Measurements from ENCODE around the gene SFMBT2.

SFMBT2 gene

DNA sequence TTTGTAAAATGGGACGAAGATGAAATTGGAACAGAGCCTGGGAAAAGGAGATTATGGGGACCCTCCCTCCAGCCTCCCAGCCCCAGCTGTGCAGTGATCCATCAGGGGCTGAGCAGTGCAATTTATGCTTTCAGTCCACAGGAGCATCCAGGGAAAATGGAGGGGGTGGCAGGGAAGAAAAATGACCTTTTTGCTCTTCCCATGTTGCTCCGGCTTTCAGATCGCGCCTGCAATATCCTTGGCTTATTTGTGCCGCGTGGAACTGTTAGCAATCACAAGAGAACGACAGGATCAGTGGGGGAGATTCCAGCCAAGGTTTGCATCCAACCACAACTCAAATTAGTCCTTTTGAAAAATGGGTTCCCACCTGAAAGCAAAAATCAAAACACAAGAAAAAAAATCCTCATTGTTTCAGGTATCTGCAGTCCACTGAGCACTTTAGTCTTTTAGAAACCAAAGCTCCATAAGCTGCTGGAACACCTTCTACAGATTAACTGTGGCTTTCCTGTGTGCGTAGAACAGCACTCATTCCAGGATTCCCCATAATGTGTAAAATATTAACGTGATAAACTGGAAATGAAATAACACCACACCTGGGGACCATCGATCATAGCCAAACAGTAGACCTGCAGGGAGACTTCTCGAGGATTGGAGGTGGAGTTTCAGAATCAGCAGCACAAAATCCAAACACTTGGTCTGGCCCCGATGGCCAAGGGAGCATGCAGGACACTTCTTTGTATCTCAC is 30.7 kb upstream of the SFMBT2 start:
- no peaks in the 10 kb centered on the region for H3K27me3 ChIP-seq (ENCODE audit: insufficient read depth, low read depth)
- H3K4me2 ChIP-seq = no peak overlapping the region
- no peaks in the 10 kb centered on the region for H4K20me1 ChIP-seq (ENCODE audit: insufficient read depth)
- H3K36me3 ChIP-seq (ENCODE audit: insufficient read depth) = no peaks in the 10 kb centered on the region
- TF ChIP-seq, protein P1, sequence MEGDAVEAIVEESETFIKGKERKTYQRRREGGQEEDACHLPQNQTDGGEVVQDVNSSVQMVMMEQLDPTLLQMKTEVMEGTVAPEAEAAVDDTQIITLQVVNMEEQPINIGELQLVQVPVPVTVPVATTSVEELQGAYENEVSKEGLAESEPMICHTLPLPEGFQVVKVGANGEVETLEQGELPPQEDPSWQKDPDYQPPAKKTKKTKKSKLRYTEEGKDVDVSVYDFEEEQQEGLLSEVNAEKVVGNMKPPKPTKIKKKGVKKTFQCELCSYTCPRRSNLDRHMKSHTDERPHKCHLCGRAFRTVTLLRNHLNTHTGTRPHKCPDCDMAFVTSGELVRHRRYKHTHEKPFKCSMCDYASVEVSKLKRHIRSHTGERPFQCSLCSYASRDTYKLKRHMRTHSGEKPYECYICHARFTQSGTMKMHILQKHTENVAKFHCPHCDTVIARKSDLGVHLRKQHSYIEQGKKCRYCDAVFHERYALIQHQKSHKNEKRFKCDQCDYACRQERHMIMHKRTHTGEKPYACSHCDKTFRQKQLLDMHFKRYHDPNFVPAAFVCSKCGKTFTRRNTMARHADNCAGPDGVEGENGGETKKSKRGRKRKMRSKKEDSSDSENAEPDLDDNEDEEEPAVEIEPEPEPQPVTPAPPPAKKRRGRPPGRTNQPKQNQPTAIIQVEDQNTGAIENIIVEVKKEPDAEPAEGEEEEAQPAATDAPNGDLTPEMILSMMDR (conservative IDR thresholded peaks at IDR 0.05; ENCODE audit: low read depth, low read length) = no peak
- H3K4me1 ChIP-seq (ENCODE audit: low read depth, poor library complexity, severe bottlenecking) = no peaks in the 10 kb centered on the region
- H3K4me3 ChIP-seq (IDR thresholded peaks at IDR 0.05; ENCODE audit: insufficient read depth, low read depth, low read length) = no peak overlapping the region
- no peak overlapping the region for H3K27ac ChIP-seq
- H3K79me2 ChIP-seq (ENCODE audit: insufficient read depth, low read depth) = no peaks in the 10 kb centered on the region
- no peak overlapping the region for H3K9ac ChIP-seq
- no peak overlapping the region for H2AFZ ChIP-seq (ENCODE audit: low read depth)

DNA sequence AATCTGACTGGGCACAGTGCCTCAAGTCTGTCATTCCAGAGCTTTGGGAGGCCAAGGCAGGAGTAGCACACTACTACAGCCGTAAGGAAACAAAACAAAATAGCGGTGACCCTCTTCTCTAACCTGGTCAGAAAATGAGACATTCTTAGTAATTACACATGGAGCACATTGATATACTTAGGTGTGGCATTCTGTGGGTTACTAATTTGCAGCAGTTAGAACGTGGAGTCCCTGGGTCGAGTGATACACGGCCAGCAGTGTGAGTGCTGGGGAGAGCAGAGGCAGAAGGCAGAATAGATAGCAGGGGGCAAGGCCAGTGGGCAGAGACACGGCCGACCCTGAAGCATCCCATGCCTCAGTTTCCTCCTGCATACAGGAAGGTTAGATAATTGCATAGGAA is 28.9 kb upstream of the SFMBT2 start:
- H2AFZ ChIP-seq (ENCODE audit: low read depth) = no peak overlapping the region
- H3K9ac ChIP-seq = no peak overlapping the region
- no peaks in the 10 kb centered on the region for H3K27me3 ChIP-seq (ENCODE audit: insufficient read depth, low read depth)
- no peak overlapping the region for H3K4me3 ChIP-seq (IDR thresholded peaks at IDR 0.05; ENCODE audit: insufficient read depth, low read depth, low read length)
- H3K36me3 ChIP-seq (ENCODE audit: insufficient read depth) = no peaks in the 10 kb centered on the region
- no peak overlapping the region for H3K27ac ChIP-seq
- no peaks in the 10 kb centered on the region for H4K20me1 ChIP-seq (ENCODE audit: insufficient read depth)
- H3K4me1 ChIP-seq (ENCODE audit: low read depth, poor library complexity, severe bottlenecking) = peaks cover 9% of the 10 kb centered on the region
- TF ChIP-seq, protein P1 (conservative IDR thresholded peaks at IDR 0.05; ENCODE audit: low read depth, low read length) = no peak
- H3K4me2 ChIP-seq = no peak overlapping the region
- no peaks in the 10 kb centered on the region for H3K79me2 ChIP-seq (ENCODE audit: insufficient read depth, low read depth)

GRCh38 chr10:7438196-7438986 is 27.6 kb upstream of the SFMBT2 start:
- Histone ChIP-seq H3K4me1 (ENCODE audit: low read depth, poor library complexity, severe bottlenecking) (peaks cover 9% of the 10 kb centered on the region), H3K36me3 (ENCODE audit: insufficient read depth) (no peaks in the 10 kb centered on the region), H2AFZ (ENCODE audit: low read depth) (no peak overlapping the region), H4K20me1 (ENCODE audit: insufficient read depth) (no peaks in the 10 kb centered on the region), H3K4me2 (no peak overlapping the region), H3K9ac (no peak overlapping the region), H3K4me3 (IDR thresholded peaks at IDR 0.05; ENCODE audit: insufficient read depth, low read depth, low read length) (no peak overlapping the region), H3K79me2 (ENCODE audit: insufficient read depth, low read depth) (no peaks in the 10 kb centered on the region), H3K27ac (no peak overlapping the region), H3K27me3 (ENCODE audit: insufficient read depth, low read depth) (no peaks in the 10 kb centered on the region)
- TF ChIP-seq, protein P1 (conservative IDR thresholded peaks at IDR 0.05; ENCODE audit: low read depth, low read length) = no peak

DNA sequence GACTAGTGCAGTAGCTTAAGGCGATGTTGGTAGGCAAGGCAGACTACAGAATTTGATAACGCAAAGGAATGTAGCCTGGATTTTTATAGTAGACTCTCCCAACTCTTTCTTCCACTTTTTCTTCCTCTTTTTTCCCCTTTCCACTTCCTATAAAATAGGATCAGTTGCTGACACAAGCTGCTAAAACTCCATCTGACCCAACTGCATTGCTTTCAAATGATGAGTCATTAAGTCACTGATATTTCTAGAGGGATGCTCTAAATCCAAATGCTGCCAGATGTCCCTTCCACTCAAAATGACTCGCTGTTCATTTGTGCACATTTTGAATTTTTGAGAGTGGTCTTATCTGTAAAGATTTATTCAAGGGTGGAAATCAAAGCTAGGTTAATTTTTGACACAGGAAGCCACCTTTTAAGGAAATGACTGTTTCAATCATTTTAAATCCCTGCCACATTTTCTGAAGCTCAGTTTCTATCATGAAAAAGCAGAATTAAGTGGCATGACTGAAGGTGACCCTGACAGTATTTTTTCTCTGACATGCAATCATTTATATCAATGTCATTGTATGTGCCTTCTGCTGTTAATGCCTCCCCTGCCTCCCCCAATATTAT is 25.8 kb upstream of the SFMBT2 start:
- TF ChIP-seq, protein P1 (conservative IDR thresholded peaks at IDR 0.05; ENCODE audit: low read depth, low read length) = no peak
- H2AFZ ChIP-seq (ENCODE audit: low read depth) = no peak overlapping the region
- H3K4me1 ChIP-seq (ENCODE audit: low read depth, poor library complexity, severe bottlenecking) = peaks cover 9% of the 10 kb centered on the region
- H3K79me2 ChIP-seq (ENCODE audit: insufficient read depth, low read depth) = no peaks in the 10 kb centered on the region
- no peaks in the 10 kb centered on the region for H4K20me1 ChIP-seq (ENCODE audit: insufficient read depth)
- no peak overlapping the region for H3K9ac ChIP-seq
- H3K27me3 ChIP-seq (ENCODE audit: insufficient read depth, low read depth) = no peaks in the 10 kb centered on the region
- no peak overlapping the region for H3K4me3 ChIP-seq (IDR thresholded peaks at IDR 0.05; ENCODE audit: insufficient read depth, low read depth, low read length)
- no peak overlapping the region for H3K4me2 ChIP-seq
- H3K36me3 ChIP-seq (ENCODE audit: insufficient read depth) = no peaks in the 10 kb centered on the region
- H3K27ac ChIP-seq = no peak overlapping the region

Data from KMS-11 (cell line).